Cardiac muscle cell (in vitro differentiated cells and primary cell): ENCODE results near the gene MTCL1. TPM values are rescaled to one million over a fixed set of nuclear protein-coding genes. Genes with fewer than 3 reads are reported as not detected.
A peak's percentile ranks its signal among the peaks of the same experiment; 100 is the strongest.

Source experiments
- DNase-seq, 2 donors: peaks; one replicate each; pipeline versions ENCODE4 v3.0.0 to v3.0.0-alpha.2; 2010 to 2017; ENCODE audit warnings: low read depth in 1 of 2, low spot score in 1 of 2
- H3K27ac ChIP-seq: fragments of 200-600 bp; sonication (generic); 2 replicates; pipeline ENCODE4 v1.5.1; 2016
- H3K27me3 ChIP-seq: fragments of 200-600 bp; sonication (generic); 2 replicates; pipeline ENCODE4 v1.6.0; 2016; ENCODE audit warnings: control low read depth
- H3K36me3 ChIP-seq: fragments of 200-600 bp; sonication (generic); 2 replicates; pipeline ENCODE4 v1.5.1; 2016; ENCODE audit warnings: control low read depth
- H3K4me1 ChIP-seq: fragments of 200-600 bp; sonication (generic); 2 replicates; pipeline ENCODE4 v1.8.1; 2017; ENCODE audit warnings: low read depth, mild to moderate bottlenecking, mixed run types
- H3K4me3 ChIP-seq: fragments of 200-600 bp; sonication (generic); 2 replicates; pipeline ENCODE4 v1.5.1; 2016; ENCODE audit warnings: mild to moderate bottlenecking
- H3K9me3 ChIP-seq: fragments of 200-600 bp; sonication (generic); 2 replicates; pipeline ENCODE4 v1.5.1; 2017; ENCODE audit warnings: low read depth, mild to moderate bottlenecking, control low read depth
- CTCF ChIP-seq: IDR thresholded peaks from 2 replicates; pipeline ENCODE4 v1.5.1; 2012; ENCODE audit warnings: low read depth, mild to moderate bottlenecking, low read length
- polyA plus RNA-seq: library from polyadenylated mRNA; unstranded; fragments of >200 nt; fragmentation: Nextera tagmentation; extraction: Ambion mirVana; gene quantifications from 2 replicates; pipeline ENCODE4 v1.2.1, GENCODE V29; 2016
- total RNA-seq: library from RNA; depleted of rRNA; stranded (reverse); fragments of >200 nt; gene quantifications from 2 replicates; pipeline ENCODE4 v1.2.3, GENCODE V29; 2016

MTCL1 gene
- total and polyA plus RNA-seq, 2 experiments from 2014 or later, result 1.8 to 9.6 TPM

GRCh38 chr18:8785855-8786482, 80.6 kb downstream of the MTCL1 start:
- Histone ChIP-seq H3K27ac (no peak overlapping the region), H3K36me3 (no peaks in the 10 kb centered on the region), H3K9me3 (no peaks in the 10 kb centered on the region), H3K27me3 (no peaks in the 10 kb centered on the region), H3K4me1 (no peaks in the 10 kb centered on the region), H3K4me3 (no peak overlapping the region)
- DNase-seq, result no peak
- no peak for TF ChIP-seq CTCF

- Histone ChIP-seq H3K4me3 (no peak overlapping the region), H3K36me3 (no peaks in the 10 kb centered on the region), H3K27ac (no peak overlapping the region), H3K4me1 (no peaks in the 10 kb centered on the region), H3K9me3 (no peaks in the 10 kb centered on the region), H3K27me3 (no peaks in the 10 kb centered on the region)
- no peak for TF ChIP-seq CTCF
- no peak for DNase-seq
Observed at GRCh38 chr18:8786483-8787370, 81.4 kb downstream of the MTCL1 start.

GRCh38 chr18:8787371-8787670, 82.0 kb downstream of the MTCL1 start:
- H3K27me3 ChIP-seq, result no peaks in the 10 kb centered on the region
- H3K4me1 ChIP-seq, result no peaks in the 10 kb centered on the region
- H3K36me3 ChIP-seq, result no peaks in the 10 kb centered on the region
- no peak overlapping the region for H3K4me3 ChIP-seq
- no peak overlapping the region for H3K27ac ChIP-seq
- no peaks in the 10 kb centered on the region for H3K9me3 ChIP-seq
- no peak for DNase-seq
- no peak for TF ChIP-seq CTCF

- TF ChIP-seq CTCF, result no peak
- Histone ChIP-seq H3K36me3 (no peaks in the 10 kb centered on the region), H3K27me3 (no peaks in the 10 kb centered on the region), H3K9me3 (no peaks in the 10 kb centered on the region), H3K4me1 (no peaks in the 10 kb centered on the region), H3K4me3 (no peak overlapping the region), H3K27ac (no peak overlapping the region)
- no peak for DNase-seq
Observed at GRCh38 chr18:8787794-8788193, 82.4 kb downstream of the MTCL1 start.

- Histone ChIP-seq H3K9me3 (no peaks in the 10 kb centered on the region), H3K36me3 (no peaks in the 10 kb centered on the region), H3K4me1 (no peaks in the 10 kb centered on the region), H3K27ac (no peak overlapping the region), H3K27me3 (no peaks in the 10 kb centered on the region), H3K4me3 (no peak overlapping the region)
- TF ChIP-seq CTCF, result no peak
- DNase-seq, result peak in 1 of 2 donors; percentile 34
Observed at GRCh38 chr18:8788503-8789429, 83.4 kb downstream of the MTCL1 start.
